H1 (cell line): ENCODE data around the gene POU2AF3. TPM values are rescaled to one million over a fixed set of nuclear protein-coding genes. Genes with fewer than 3 reads are reported as not detected.

ENCODE experiments used
- CTCF ChIA-PET: fragments of 300-600 bp; sonication (Branson Sonifier 250); formaldehyde crosslinking; loops from one replicate; lab custom pipeline; 2021; ENCODE audit not compliant: partially characterized antibody; lab: Charles Lee
- POLR2A ChIA-PET: fragments of 300-600 bp; sonication (Branson Sonifier 250); formaldehyde crosslinking; loops from one replicate; lab custom pipeline; 2021; ENCODE audit warnings: inconsistent platforms; ENCODE audit not compliant: partially characterized antibody; lab: Charles Lee
- DNase-seq, 2 experiments: peaks; one replicate each; pipeline versions ENCODE4 v3.0.0 to v3.0.0-alpha.2; 2010 to 2022; ENCODE audit warnings: low spot score in 2 of 2, low read depth in 1 of 2, mixed read lengths in 1 of 2
- FAIRE-seq: peaks from 2 replicates; lab custom pipeline; 2011; peaks lifted over from hg19 to GRCh38; lab: Jason Lieb, UNC
- H2AFZ ChIP-seq: 2 replicates; pipeline ENCODE4 v1.8.1; 2012; ENCODE audit warnings: low read length, inconsistent platforms
- H2AK5ac ChIP-seq: 2 replicates; pipeline ENCODE4 v1.6.1; 2013; ENCODE audit warnings: low read depth, low read length
- H2BK120ac ChIP-seq: replicated peaks from 2 replicates; pipeline ENCODE3; 2013; ENCODE audit warnings: low read depth, low read length, inconsistent platforms
- H2BK12ac ChIP-seq: 2 replicates; pipeline ENCODE4 v1.6.1; 2013; ENCODE audit warnings: low read depth, low read length
- H2BK15ac ChIP-seq: 2 replicates; pipeline ENCODE4 v1.6.1; 2013; ENCODE audit warnings: low read length
- H2BK20ac ChIP-seq: 2 replicates; pipeline ENCODE4 v1.6.1; 2013; ENCODE audit warnings: low read length
- H2BK5ac ChIP-seq: 2 replicates; pipeline ENCODE4 v1.6.1; 2013; ENCODE audit warnings: low read depth, low read length
- H3K14ac ChIP-seq: 2 replicates; pipeline ENCODE4 v1.6.1; 2013; ENCODE audit warnings: inconsistent platforms; ENCODE audit not compliant: insufficient read length
- H3K18ac ChIP-seq: 2 replicates; pipeline ENCODE4 v1.6.1; 2013; ENCODE audit warnings: low read length; ENCODE audit errors: extremely low read depth
- H3K23ac ChIP-seq: 2 replicates; pipeline ENCODE4 v1.6.1; 2013; ENCODE audit warnings: inconsistent platforms; ENCODE audit not compliant: insufficient read length
- H3K23me2 ChIP-seq: 2 replicates; pipeline ENCODE4 v1.6.1; 2013; ENCODE audit warnings: low read depth, low read length
- H3K27ac ChIP-seq: 2 replicates; pipeline ENCODE4 v1.6.1; 2011; ENCODE audit warnings: low read depth, low read length, inconsistent platforms
- H3K27me3 ChIP-seq, 4 experiments: replicated peaks in 1 of 4; 1 replicate in 1 of 4; 2 replicates in 3 of 4; pipeline versions ENCODE4 v1.6.1 to v1.8.1; 2011 to 2013; ENCODE audit warnings: low read length in 3 of 4, mild to moderate bottlenecking in 3 of 4, inconsistent platforms in 2 of 4, mixed read lengths in 2 of 4, moderate library complexity in 1 of 4; ENCODE audit not compliant: control insufficient read depth in 3 of 4, insufficient read depth in 3 of 4; ENCODE audit errors: extremely low read depth in 1 of 4
- H3K36me3 ChIP-seq, 4 experiments: 2 replicates each; pipeline versions ENCODE4 v1.6.1 to v1.8.1; 2011 to 2013; ENCODE audit warnings: mild to moderate bottlenecking in 4 of 4, low read length in 3 of 4, moderate library complexity in 2 of 4, control low read depth in 1 of 4, inconsistent platforms in 1 of 4; ENCODE audit not compliant: insufficient read depth in 4 of 4, control insufficient read depth in 2 of 4
- H3K4ac ChIP-seq: replicated peaks from 2 replicates; pipeline ENCODE3; 2013; ENCODE audit warnings: low read length, low read depth, mixed read lengths, inconsistent platforms; ENCODE audit not compliant: insufficient read length
- H3K4me1 ChIP-seq, 4 experiments: replicated peaks in 1 of 4; 1 replicate in 1 of 4; 2 replicates in 3 of 4; pipeline versions ENCODE4 v1.6.1 to v1.8.1; 2011 to 2013; ENCODE audit warnings: low read length in 3 of 4, inconsistent platforms in 2 of 4, mixed read lengths in 1 of 4; ENCODE audit not compliant: insufficient read depth in 4 of 4, control insufficient read depth in 3 of 4
- H3K4me2 ChIP-seq, 2 experiments: 2 replicates each; pipeline versions ENCODE4 v1.6.1 to v1.8.1; 2011 to 2013; ENCODE audit warnings: low read depth in 2 of 2, low read length in 2 of 2, control low read depth in 1 of 2, inconsistent platforms in 1 of 2, mild to moderate bottlenecking in 1 of 2; ENCODE audit not compliant: insufficient read depth in 1 of 2
- H3K4me3 ChIP-seq, 4 experiments: fragments of 200-600, 300-600 bp in 1 of 4; sonication (generic), shearing (Covaris generic), sonication (Bioruptor Twin) in 1 of 4; 2 replicates each; pipeline versions ENCODE4 v1.5.1 to v1.8.1; 2011 to 2016; ENCODE audit warnings: low read length in 4 of 4, low read depth in 3 of 4, control low read depth in 2 of 4, inconsistent platforms in 2 of 4, mild to moderate bottlenecking in 2 of 4, mixed read lengths in 1 of 4, moderate library complexity in 1 of 4; ENCODE audit not compliant: insufficient read depth in 2 of 4; ENCODE audit errors: extremely low read depth in 1 of 4
- H3K56ac ChIP-seq: replicated peaks from 2 replicates; pipeline ENCODE3; 2013; ENCODE audit warnings: low read depth, mild to moderate bottlenecking, mixed read lengths, low read length, inconsistent platforms; ENCODE audit not compliant: insufficient read length
- H3K79me1 ChIP-seq: 2 replicates; pipeline ENCODE4 v1.6.1; 2013; ENCODE audit warnings: low read depth, low read length, control low read depth
- H3K79me2 ChIP-seq, 2 experiments: 2 replicates each; pipeline versions ENCODE4 v1.6.1 to v1.8.1; 2012 to 2013; ENCODE audit warnings: low read length in 2 of 2, mild to moderate bottlenecking in 2 of 2, inconsistent platforms in 1 of 2; ENCODE audit not compliant: insufficient read depth in 2 of 2, control insufficient read depth in 1 of 2
- H3K9ac ChIP-seq, 4 experiments: replicated peaks in 1 of 4; 1 replicate in 1 of 4; 2 replicates in 3 of 4; pipeline versions ENCODE4 v1.6.1 to v1.8.1; 2011 to 2013; ENCODE audit warnings: low read depth in 3 of 4, low read length in 3 of 4, control low read depth in 2 of 4, mild to moderate bottlenecking in 2 of 4, moderate library complexity in 2 of 4, inconsistent platforms in 1 of 4; ENCODE audit errors: extremely low read depth in 1 of 4
- H3K9me3 ChIP-seq, 2 experiments: 2 replicates each; pipeline versions ENCODE4 v1.6.1 to v1.8.1; 2012 to 2013; ENCODE audit warnings: mild to moderate bottlenecking in 2 of 2, moderate library complexity in 2 of 2, control low read depth in 1 of 2, inconsistent platforms in 1 of 2, low read depth in 1 of 2, low read length in 1 of 2, mixed read lengths in 1 of 2; ENCODE audit not compliant: insufficient read depth in 2 of 2
- H4K20me1 ChIP-seq, 2 experiments: replicated peaks in 1 of 2; 2 replicates each; pipeline versions ENCODE3 to v1.8.1; 2011 to 2013; ENCODE audit warnings: inconsistent platforms in 2 of 2, low read length in 2 of 2, mild to moderate bottlenecking in 1 of 2; ENCODE audit not compliant: insufficient read depth in 2 of 2, control insufficient read depth in 1 of 2
- H4K5ac ChIP-seq: 2 replicates; pipeline ENCODE4 v1.6.1; 2013; ENCODE audit warnings: low read length, low read depth, mixed read lengths, inconsistent platforms; ENCODE audit not compliant: insufficient read length
- H4K8ac ChIP-seq: 2 replicates; pipeline ENCODE4 v1.8.0; 2013; ENCODE audit warnings: mild to moderate bottlenecking, moderate library complexity, low read length, inconsistent platforms; ENCODE audit not compliant: insufficient read depth; ENCODE audit errors: extremely low read depth
- H4K91ac ChIP-seq: replicated peaks from 2 replicates; pipeline ENCODE3; 2013; ENCODE audit warnings: low read length, mixed read lengths, inconsistent platforms; ENCODE audit not compliant: insufficient read length
- BRCA1 ChIP-seq: IDR thresholded peaks from 2 replicates; pipeline ENCODE4 v1.6.1; 2012; ENCODE audit warnings: low read depth, low read length, improper control_type of control experiment
- TBP ChIP-seq: IDR thresholded peaks from 2 replicates; pipeline ENCODE4 v1.6.1; 2011; ENCODE audit warnings: low read depth, low read length, improper control_type of control experiment
- WGBS, 2 experiments: shearing (Covaris generic) in 1 of 2; methylation state at CpG; one replicate each; pipeline versions ENCODE4 v1.1.6 to v1.1.7; 2013 to 2015; ENCODE audit warnings: low lambda C conversion rate in 2 of 2, mixed read lengths in 2 of 2, inconsistent platforms in 1 of 2, low coverage in 1 of 2, missing lambda C conversion rate in 1 of 2; ENCODE audit not compliant: insufficient replicate concordance in 2 of 2, insufficient coverage in 1 of 2, insufficient read length in 1 of 2; ENCODE audit errors: extremely low coverage in 1 of 2, missing lambda C conversion rate in 1 of 2; 5-methylcytosine and 5-hydroxymethylcytosine counted together
- polyA plus RNA-seq, 7 experiments: library from polyadenylated mRNA; depleted of rRNA in 3 of 7; stranded (reverse) in 5 of 7; unstranded in 2 of 7; fragments of >200 nt in 5 of 7; fragments of 200-250 nt in 2 of 7; gene quantifications; 1 replicate in 5 of 7; 2 replicates in 1 of 7; 4 replicates in 1 of 7; pipeline versions ENCODE4 v1.2.1 to v1.2.3, GENCODE V29; 2011 to 2013; ENCODE audit warnings: missing spikeins in 2 of 7, mixed read lengths in 2 of 7
- total RNA-seq: library from RNA; stranded (reverse); fragmentation: NEBNext Ultra II Directional; extraction: Animal tissue kit (Norgen Biotek cat#: 25700); gene quantifications from 2 replicates; pipeline ENCODE4 v1.2.1, GENCODE V29; 2021

POU2AF3 gene
- total and polyA plus RNA-seq, 2 of the 8 experiments (the other 6 are each of a cell fraction or from before 2014, with no cell fraction given) = 1.2 to 5.7 TPM

- DNase-seq (no peak), FAIRE-seq (no peak)
- H2AFZ ChIP-seq = no peak overlapping the region
- H4K91ac ChIP-seq = no peak overlapping the region
- H3K14ac ChIP-seq = no peak overlapping the region
- no peak overlapping the region for H2BK15ac ChIP-seq
- H2BK12ac ChIP-seq = no peak overlapping the region
- H2BK120ac ChIP-seq = no peak overlapping the region
- no peak overlapping the region for H3K23ac ChIP-seq
- H3K27ac ChIP-seq = no peak overlapping the region
- H2BK20ac ChIP-seq = no peak overlapping the region
- peaks cover 0 to 7% (median 1%) of the 10 kb centered on the region in 4 experiments; a peak in 3 of 7 replicates for H3K4me1 ChIP-seq
- H3K79me2 ChIP-seq = no peaks in the 10 kb centered on the region
- no peak overlapping the region for H3K4ac ChIP-seq
- no peak overlapping the region for H3K18ac ChIP-seq
- no peaks in the 10 kb centered on the region for H3K36me3 ChIP-seq
- H4K8ac ChIP-seq = no peak overlapping the region
- CTCF ChIA-PET = interaction anchor here (0.6 to 3.2 kb wide), 6 partner anchors 17 to 96 kb away, joined by 3 to 7 read pairs (median 4); partner anchors contain the start of gene POU2AF3
- no peak overlapping the region for H4K5ac ChIP-seq
- no peak overlapping the region for H3K4me3 ChIP-seq
- H3K23me2 ChIP-seq = no peaks in the 10 kb centered on the region
- no peaks in the 10 kb centered on the region for H4K20me1 ChIP-seq
- H2AK5ac ChIP-seq = no peak overlapping the region
- H3K9ac ChIP-seq = no peak overlapping the region
- WGBS, 2 experiments = 90% methylated on average over 4 of the region's 4 CpGs; no CpG with 5 or more reads in 1 of the 2 experiments
- no peaks in the 10 kb centered on the region for H3K79me1 ChIP-seq
- H3K9me3 ChIP-seq = no peaks in the 10 kb centered on the region
- H3K4me2 ChIP-seq = no peak overlapping the region
- no peak overlapping the region for H3K56ac ChIP-seq
- no peaks in the 10 kb centered on the region for H3K27me3 ChIP-seq
- no peak overlapping the region for H2BK5ac ChIP-seq
- POLR2A ChIA-PET = no interaction called here
- TF ChIP-seq BRCA1 (no peak), TBP (no peak)
- TF ChIP-seq, all 59 proteins: peak for 0
Measured at GRCh38 chr11:111331711-111332479, 33.5 kb downstream of the POU2AF3 start.
